ENCODE measurements around the gene ZFAND6. TPM values are rescaled to one million over a fixed set of nuclear protein-coding genes. Genes with fewer than 3 reads are reported as not detected.
"Not testable (repeated sequence)": the region's sequence is repeated elsewhere in the genome, so short reads cannot be mapped to it uniquely, and the experiment has no call there.

The ZFAND6 gene
- total RNA-seq, 1 donor from 2014 or later, result 205 TPM

DNA sequence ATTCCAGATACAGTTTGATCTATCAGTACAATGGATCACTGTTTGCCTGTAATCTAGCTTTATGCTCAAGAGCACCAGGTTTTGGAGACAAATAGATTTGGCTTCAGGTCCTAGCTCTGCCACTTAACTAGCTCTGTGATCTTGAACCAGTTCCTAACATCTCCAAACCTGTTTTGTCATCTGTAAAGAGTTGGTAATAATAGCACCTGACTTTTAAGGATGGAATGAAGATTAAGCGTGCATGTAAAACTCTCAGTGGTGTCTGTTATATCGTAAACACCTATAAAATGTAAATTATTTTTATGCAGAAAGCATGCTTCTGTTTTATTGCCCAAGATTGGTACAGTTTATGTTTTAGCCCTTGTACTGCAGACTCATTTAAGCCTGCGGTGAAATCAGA is 36.5 kb downstream of the ZFAND6 start:
- no peak for DNase-seq (ENCODE audit: low read depth in 2 of 2)

DNA sequence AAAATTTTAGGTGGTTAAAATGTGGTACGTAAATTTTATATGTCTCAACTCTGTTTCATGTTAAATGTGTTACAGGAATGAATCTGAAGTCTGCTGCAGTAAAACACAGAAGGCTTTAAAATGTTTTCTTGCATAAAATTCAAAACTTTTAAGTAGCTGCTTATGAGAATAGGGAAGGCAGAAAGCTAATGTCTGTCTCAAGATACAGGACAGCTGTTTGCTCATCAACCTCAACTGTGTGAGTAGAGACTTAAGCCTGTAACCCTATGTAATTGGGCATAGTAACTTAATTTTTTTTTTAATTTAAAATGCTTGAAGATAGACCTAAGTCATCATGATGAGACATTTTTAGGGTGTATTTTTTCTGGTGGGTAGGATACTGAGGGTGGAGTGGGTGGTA is 38.9 kb downstream of the ZFAND6 start:
- no peak for DNase-seq (ENCODE audit: low read depth in 2 of 2)

- no peak for DNase-seq (ENCODE audit: low read depth in 2 of 2)
Measured at GRCh38 chr15:80099241-80099640, 39.8 kb downstream of the ZFAND6 start.

GRCh38 chr15:80099662-80100061 is 40.2 kb downstream of the ZFAND6 start:
- not testable (repeated sequence) for DNase-seq (ENCODE audit: low read depth in 2 of 2)

GRCh38 chr15:80100247-80100646 is 40.8 kb downstream of the ZFAND6 start:
- no peak for DNase-seq (ENCODE audit: low read depth in 2 of 2)

GRCh38 chr15:80105193-80105592 is 45.7 kb downstream of the ZFAND6 start:
- no peak for DNase-seq (ENCODE audit: low read depth in 2 of 2)

DNA sequence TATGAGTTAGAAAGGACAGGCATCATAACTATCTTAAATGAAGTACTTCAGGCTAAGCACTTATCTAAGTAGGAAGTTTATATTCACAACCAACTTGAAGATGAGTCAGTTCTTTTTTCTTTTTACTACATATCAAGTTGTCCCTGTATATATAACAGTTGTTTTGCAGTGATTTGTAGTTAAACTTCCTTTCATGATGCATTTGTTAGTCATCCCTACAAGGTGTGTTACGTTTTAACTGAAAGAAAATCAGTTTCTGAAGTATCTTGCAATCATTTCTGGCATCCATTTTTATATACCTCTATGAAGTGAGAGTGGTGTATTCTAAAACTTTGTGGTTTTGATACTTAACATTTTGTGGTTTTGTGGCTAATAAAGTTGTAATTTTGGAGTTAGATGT is 46.1 kb downstream of the ZFAND6 start:
- peak in 1 of 2 donors; percentile 65 for DNase-seq (ENCODE audit: low read depth in 2 of 2)

GRCh38 chr15:80106051-80106450 is 46.6 kb downstream of the ZFAND6 start:
- DNase-seq (ENCODE audit: low read depth in 2 of 2), result no peak

DNA sequence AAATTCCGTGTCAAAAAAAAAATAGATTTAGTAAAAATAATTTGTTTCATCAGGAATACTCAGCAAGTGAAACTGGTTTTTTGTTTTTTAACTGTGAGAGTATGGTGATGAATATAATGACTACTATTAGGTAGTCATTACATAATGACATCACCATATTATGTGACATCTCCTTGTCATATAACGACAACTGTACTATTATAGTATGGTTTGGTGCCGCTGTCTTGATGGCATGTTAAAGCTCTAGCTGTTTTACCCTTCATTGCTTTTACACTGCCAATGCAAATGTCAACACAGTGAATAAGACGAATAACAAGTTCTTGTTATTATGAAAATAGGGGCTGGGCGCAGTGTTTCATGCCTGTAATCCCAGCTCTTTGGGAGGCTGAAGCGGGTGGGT is 47.7 kb downstream of the ZFAND6 start:
- DNase-seq (ENCODE audit: low read depth in 2 of 2), result no peak

DNA sequence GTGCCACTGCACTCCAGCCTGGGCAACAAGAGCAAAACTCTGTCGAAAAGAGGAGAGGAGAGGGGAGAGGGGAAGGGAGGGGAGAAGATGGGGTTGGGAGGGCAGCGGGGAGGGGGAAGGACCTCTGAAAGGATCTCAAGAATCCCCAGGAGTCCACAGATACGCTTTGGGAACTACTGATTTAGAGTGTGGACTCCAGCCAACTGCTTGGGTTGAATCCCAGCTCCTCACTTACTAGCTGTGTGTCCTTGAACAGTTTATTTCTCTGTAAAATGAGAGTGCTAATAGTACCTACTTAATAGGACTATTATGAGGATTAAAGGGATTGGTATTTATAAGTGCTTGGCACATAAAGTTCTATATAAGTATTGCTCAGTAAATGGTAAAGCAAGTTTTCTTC is 48.3 kb downstream of the ZFAND6 start:
- no peak for DNase-seq (ENCODE audit: low read depth in 2 of 2)

- DNase-seq (ENCODE audit: low read depth in 2 of 2), result no peak
Measured at GRCh38 chr15:80109388-80109787, 49.9 kb downstream of the ZFAND6 start.

DNA sequence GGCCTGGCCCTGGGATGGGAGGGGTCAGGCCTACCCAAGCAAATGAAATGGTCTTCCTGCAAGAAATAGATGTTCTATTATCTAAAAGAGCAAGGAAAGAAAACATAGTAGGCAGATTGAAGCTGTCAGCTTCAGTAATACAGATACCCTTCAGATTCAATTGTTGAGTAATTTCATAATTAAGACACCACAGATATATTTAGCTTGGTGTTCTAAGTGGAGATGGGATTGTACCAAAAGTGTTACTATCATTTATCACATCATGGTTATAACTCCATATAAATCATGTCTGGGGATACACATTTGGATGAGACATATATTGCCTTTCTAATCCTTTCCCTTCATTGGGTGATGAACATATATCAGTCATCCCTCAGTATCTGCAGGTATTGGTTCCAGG is 51.4 kb downstream of the ZFAND6 start:
- no peak for DNase-seq (ENCODE audit: low read depth in 2 of 2)

DNA sequence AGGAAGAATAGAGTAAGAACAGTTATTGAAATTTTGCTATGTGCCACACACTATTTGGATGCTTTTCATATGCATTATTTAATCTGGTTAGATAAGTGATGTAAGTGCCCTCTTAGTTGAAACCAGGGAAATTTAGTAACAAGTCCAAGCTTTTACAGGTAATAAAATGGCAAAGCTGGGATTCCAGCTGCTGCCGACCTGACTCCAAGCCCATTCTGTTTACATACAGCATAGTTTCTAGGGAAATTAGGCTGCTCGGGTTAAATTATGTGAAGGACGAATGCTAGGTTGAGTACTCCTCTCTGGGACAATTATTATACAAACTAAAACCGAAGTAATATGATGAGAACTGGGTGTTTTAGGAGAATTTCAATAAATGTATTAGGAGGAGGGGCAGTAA is 54.6 kb downstream of the ZFAND6 start:
- DNase-seq (ENCODE audit: low read depth in 2 of 2), result no peak

- DNase-seq (ENCODE audit: low read depth in 2 of 2), result no peak
Measured at GRCh38 chr15:80115021-80115420, 55.5 kb downstream of the ZFAND6 start.

DNA sequence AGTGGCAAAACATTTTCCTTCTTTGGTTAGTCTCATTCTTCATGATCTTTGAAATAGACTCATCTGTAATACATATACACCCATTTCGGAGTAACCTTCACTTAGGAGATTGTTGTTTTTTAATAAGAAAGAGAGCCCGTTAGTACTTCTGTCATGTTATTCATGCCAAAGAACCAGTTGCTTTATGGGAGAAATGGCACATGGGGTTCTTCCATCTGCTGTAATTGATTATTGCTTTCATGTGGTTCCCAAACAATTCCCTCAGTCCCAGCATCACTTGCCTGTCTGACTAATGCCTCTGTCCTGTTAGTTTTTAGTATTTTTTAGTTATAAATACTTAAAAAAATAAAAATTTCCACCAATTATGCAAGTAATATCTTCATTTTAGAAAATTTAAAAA is 59.5 kb downstream of the ZFAND6 start:
- no peak for DNase-seq (ENCODE audit: low read depth in 2 of 2)

GRCh38 chr15:80120636-80121035 is 61.2 kb downstream of the ZFAND6 start:
- DNase-seq (ENCODE audit: low read depth in 2 of 2), result no peak

GRCh38 chr15:80121546-80121945 is 62.1 kb downstream of the ZFAND6 start:
- DNase-seq (ENCODE audit: low read depth in 2 of 2), result no peak

- no peak for DNase-seq (ENCODE audit: low read depth in 2 of 2)
Measured at GRCh38 chr15:80123034-80123433, 63.6 kb downstream of the ZFAND6 start.

DNA sequence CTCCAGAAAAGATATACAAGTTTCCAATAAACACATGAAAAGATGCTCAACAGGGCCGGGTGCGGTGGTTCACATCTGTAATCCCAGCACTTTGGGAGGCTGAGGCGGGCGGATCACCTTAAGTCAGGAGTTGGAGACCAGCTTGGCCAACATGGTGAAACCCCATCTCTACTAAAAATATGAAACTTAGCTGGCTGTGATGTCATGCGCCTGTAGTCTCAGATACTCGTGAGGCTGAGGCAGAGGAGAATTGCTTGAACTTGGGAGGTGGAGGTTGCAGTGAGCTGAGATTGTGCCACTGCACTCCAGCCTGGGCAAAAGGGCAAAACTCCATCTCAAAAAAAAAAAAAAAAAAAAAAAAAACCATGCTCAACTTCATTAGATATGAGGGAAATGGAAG is 67.8 kb downstream of the ZFAND6 start:
- DNase-seq (ENCODE audit: low read depth in 2 of 2), result not testable (repeated sequence)

GRCh38 chr15:80127911-80128310 is 68.4 kb downstream of the ZFAND6 start:
- peak; percentile 13 to 55 for DNase-seq (ENCODE audit: low read depth in 2 of 2)

DNA sequence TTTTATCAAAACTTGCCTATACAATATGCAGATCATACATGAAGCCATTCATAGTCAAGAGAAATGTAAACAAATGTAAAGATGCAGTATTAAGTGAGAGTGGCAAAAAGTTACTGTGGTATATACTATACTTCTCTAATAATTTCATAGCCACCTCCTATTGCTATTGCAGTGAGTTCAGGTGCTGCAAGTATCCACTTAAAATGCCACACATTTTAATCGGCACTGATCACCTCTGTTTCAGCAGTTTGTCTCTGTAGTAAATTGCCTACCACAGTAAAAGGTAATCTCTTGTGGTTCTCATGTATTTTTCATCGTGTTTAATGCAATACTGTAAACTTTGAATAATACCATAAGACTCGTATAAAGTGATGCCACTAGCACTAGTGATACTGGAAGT is 72.9 kb downstream of the ZFAND6 start:
- no peak for DNase-seq (ENCODE audit: low read depth in 2 of 2)

DNA sequence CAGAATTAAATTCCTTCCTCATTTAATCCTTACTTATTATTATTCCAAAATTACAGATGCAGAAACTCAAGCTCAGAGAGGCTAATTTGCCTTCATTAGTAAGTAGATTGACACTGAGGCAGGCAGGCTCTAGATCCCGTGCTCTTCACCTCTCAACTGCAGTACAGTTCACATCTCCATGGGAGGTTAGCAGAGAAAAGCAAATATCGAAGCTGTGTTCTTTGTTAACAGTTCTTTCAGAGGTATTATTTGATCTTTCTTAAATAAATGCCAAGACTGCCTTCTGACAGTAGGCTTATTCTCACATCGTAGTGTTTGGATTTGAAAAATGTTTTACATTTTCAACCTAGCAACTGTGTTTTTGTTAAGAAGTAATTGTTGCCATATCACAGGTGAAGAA is 77.4 kb downstream of the ZFAND6 start:
- DNase-seq (ENCODE audit: low read depth in 2 of 2), result no peak

- DNase-seq (ENCODE audit: low read depth in 2 of 2), result no peak
Measured at GRCh38 chr15:80138961-80139360, 79.5 kb downstream of the ZFAND6 start.

DNA sequence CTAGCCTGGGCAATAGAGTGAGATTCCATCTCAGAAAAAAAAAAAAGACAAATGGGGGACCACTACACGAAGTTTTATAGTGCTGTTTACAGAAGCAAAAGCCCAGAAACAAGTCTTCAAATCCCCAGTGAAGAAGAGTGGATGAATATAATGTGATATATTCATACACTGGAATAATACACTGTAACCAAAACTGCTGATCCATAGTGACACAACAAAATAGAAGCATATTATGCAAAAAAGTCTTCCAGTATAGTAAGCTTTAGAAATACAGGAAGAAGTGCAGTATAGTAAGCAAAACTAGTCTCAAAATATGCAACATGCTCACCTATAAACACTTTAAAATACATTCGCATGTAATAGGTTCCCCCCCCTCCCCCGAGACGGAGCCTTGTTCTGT is 81.4 kb downstream of the ZFAND6 start:
- no peak for DNase-seq (ENCODE audit: low read depth in 2 of 2)

All from lung microvascular endothelial cell (primary cell).